GM19023 (cell line): ENCODE measurements around the gene CCDC91.
A peak's percentile ranks its signal among the peaks of the same experiment; 100 is the strongest.

ENCODE experiments used
- ATAC-seq: cut with Tn5 transposase; IDR thresholded peaks from one replicate; pipeline ENCODE4 v1.9.1; 2021; ENCODE audit warnings: mild to moderate bottlenecking, moderate library complexity; ENCODE audit not compliant: unreplicated experiment

The CCDC91 gene, protein sequence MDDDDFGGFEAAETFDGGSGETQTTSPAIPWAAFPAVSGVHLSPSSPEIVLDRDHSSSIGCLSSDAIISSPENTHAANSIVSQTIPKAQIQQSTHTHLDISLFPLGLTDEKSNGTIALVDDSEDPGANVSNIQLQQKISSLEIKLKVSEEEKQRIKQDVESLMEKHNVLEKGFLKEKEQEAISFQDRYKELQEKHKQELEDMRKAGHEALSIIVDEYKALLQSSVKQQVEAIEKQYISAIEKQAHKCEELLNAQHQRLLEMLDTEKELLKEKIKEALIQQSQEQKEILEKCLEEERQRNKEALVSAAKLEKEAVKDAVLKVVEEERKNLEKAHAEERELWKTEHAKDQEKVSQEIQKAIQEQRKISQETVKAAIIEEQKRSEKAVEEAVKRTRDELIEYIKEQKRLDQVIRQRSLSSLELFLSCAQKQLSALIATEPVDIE

DNA sequence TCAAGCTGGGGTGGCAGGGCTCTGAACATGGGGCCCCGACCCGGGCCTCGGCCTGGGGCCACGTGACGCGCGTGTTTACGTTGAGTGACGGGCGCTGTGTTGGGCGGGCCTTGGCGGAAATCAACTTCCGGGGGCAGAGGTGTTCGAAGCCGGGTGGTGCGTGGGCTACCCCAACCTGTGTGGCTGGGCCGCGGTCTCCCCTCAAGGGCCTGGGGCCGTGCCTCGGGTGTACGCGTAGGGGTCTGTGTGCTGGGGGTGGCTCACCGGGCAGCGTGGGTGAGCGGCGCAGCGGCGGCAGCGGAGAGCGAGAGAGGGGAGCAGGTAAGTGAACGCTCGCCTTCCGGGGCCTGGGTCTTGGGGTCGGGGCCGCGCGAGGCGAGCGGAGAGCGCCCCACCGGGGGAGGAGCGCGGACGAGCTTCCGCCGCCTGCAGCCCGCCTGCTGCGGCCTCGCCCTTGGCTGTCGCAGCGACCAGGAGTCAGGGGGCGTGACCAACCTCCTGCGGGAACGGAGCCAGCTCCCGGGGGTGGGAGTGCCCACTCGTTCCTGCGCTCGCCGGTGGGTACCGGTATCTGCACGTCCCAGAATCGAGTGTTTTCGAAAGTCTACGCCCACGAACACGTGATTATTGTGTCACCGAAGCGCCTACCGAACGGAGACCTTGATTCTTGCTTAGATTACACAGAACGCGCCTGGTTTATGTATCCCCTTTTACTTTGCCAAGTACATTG lies at the start of gene CCDC91:
CCDC91 (plus strand) TSS at position 136 of the 730 bp plus-strand sequence. CDS start 66,760 bp downstream, outside the sequence.
- ATAC-seq = peak; percentile 96

DNA sequence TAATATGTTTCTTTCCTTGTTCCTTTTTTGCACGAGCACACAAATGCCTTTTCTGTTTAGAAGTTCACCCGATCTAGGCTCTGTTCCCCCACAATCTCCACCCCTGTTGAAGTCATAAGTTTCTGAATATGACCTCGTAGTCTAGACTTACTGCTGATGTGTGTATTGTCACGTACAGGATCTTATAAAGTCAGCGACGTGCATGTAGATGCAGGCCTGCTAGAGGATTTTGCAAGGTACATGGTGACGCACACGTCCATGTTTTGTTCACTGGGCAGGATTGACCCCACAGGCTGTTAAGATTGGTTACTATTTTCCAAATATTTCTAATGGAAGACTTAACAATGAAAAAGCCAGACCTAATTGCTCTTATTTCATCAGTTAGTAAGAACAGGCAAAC lies 46.2 kb upstream of the CCDC91 start:
- no peak for ATAC-seq

DNA sequence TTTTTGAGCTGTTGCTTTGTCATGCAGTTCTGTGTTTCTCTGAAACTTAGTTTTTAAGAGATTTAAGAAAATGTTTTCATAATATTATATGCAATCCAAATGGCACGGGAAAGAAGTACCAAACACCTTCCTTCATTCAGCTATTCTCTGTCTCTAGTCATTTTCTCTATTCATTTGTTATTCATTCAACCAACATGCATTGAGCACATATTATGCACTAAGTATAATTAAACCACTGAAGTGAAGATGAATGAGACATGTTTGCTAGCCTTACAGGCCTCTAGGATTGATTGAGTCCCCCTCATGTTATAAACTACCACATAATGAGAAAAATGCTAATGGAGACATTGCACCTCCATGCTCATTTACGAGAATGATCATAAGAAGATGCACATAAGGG lies 45.7 kb upstream of the CCDC91 start:
- no peak for ATAC-seq

DNA sequence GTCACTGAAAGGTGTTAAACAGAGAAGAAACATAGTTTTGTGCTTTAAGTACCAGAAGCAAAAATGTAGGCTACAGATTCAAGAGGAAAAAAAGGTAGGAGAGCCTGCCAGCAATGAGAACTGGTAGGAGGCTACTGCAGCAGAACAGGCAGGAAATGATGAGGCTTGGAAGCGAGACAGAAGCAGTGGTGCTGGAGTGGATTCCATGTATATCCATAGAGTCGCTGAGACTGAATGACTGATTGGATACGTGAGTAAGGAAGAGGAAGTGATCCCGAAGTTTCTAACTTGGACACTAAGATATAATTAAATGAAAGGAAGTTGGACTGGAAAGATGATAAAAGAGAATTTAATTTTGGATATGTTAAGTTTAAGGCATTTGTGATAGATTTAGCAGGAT lies 45.0 kb upstream of the CCDC91 start:
- ATAC-seq = no peak

DNA sequence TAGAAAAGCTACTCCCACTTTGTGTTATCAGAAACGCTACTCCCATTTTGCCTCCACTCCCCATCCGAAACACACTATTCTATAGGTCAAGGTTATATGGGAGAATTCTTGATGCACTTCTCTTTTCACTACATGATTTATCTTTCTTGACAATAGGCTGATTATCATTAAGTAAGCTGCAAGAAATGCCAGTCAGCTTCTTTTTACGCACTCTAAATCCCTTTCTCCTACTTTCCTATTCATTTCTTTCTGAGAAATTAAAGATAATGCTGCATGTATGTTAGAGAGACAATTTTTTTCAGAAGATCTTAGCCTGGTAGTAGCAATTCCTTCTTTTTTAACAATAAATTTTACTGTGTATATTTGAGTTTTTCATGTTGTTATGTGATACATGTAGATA lies 41.0 kb upstream of the CCDC91 start:
- no peak for ATAC-seq

DNA sequence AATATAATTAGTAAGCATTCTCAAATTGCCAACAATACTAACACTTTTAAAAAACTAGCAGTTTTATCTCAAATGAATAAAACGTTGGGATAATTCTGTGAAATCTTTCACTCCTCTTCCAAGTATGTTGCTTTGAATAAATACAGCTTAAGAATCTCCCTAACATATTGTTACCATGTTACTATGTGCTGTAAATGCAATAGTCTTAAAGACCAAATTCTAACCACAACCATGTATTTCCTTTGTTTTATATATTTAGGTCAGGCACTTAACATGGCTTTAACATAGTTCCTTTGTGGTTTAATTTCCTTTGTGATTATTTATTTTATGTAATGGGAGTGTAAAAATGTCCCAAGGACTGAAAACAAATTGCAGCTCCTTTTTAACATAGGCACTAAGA lies 33.9 kb upstream of the CCDC91 start:
- no peak for ATAC-seq

DNA sequence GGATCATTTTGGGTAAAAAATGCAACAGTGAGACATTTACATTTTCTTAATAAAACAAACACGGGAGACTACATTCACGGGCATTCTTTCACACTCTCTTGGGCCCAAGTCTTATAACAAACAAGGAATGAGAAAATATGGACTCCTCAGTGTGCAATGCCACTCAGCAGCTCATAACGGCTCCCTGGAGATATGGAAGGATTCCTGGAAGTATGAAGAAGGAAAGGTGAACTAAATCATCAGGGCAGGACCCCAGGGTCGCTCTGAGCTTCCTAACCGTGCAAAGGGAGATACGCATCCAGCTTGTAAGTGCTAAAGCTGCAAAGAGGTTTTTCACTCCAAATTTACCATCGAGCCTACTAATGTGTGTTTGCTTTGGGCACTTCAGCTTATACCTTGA lies 33.5 kb upstream of the CCDC91 start:
- ATAC-seq = no peak

DNA sequence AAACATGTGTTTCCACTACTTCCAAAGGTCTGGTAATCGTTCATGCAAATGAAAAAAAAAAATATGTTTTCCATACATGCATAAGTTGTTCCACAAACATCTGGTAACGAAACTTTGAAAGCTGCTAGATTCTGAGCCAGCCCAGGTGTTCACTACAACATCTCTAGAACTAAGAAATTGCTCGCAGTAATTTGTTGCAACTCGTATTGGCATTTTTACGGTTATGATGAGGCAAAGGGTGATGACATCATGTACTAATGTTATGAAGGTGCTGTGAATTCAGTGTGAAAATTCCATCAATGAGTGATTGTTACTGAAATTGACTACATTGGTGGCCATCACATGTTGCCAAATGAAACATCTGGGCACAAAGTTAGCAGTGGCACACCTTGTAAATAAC lies 31.9 kb upstream of the CCDC91 start:
- ATAC-seq = no peak

DNA sequence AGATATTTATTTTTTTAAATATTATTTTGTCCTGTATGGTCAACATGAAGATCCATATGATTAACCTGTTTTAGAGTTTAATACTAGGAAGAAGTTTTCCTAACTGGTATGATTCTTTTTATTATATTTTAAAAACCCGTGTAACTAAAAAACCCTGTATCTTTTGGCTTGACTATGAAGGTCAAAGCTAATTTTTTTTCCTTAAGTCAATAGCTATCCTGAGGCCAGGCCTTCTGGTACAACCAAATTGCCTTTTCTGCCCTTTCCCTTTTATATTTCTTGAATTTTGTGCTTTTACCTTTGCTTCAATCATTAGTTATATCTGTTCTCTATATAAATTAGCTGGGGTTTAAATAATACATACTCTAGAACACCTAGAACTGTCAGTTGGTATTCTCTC lies 30.6 kb upstream of the CCDC91 start:
- ATAC-seq = no peak

DNA sequence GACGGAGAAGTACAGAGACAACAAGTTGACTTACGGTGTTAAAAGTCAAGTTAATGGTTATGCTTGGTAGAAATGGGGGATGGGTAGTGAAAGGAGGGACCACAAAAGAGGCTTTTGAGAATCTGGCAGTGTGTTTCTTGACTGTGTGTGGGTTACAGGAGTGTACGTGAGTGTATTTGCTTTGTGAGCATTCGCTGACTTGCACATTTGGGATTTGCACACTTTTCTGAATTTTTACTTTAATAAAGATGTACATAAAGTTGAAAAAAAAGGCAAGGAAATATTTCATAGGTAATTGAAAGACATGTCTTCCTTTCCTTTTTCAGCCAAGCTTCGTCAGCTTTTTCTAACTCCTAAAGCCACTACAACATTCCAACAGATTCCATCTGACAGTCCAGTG lies 28.6 kb upstream of the CCDC91 start:
- ATAC-seq = no peak

DNA sequence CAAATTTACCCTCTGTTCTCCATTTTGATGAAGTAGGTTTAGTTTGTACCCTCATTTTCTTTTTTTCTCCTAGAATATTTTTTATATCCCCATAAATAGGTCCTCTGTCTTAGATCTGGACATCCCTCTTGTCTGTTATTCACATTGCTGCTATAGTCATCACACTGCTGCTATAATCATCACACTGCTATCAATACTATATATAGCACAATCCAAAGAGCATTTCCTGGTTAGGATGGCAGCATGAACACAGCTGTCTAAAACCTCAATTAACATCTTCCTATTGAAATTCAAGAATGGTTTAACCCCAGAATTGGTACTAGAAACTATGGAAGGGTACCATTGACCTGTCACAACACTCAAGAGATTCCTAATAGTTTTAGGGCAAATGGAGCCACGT lies 27.6 kb upstream of the CCDC91 start:
- ATAC-seq = no peak

DNA sequence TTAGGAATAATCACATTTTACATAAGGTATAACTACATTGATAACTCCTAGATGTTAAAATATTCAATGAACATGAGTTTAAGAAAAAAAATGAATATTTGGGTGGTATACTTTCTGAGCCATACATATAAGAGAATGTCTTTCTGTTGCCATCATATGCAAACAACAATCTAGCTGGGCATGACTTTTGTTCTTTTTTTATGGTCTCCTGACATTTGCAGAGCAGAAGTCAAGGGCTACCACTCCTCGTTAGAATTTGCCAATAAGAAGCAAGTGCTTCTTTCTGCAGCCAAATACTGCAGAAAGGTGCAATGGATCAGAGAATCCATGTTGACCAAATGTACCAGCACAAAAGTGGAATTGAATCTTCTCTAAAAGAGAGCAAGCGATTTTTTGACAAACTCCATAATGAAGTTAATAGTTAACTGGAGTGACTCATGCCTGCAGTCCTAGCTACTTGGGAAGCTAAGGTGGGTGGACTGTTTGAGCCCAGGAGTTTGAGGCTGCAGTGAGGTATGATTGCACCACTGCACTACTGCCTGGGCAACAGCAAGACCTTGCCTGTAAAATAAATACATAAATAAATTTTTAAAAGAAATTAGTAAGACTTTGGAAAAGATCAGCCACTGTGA lies 25.5 kb upstream of the CCDC91 start:
- ATAC-seq = no peak

DNA sequence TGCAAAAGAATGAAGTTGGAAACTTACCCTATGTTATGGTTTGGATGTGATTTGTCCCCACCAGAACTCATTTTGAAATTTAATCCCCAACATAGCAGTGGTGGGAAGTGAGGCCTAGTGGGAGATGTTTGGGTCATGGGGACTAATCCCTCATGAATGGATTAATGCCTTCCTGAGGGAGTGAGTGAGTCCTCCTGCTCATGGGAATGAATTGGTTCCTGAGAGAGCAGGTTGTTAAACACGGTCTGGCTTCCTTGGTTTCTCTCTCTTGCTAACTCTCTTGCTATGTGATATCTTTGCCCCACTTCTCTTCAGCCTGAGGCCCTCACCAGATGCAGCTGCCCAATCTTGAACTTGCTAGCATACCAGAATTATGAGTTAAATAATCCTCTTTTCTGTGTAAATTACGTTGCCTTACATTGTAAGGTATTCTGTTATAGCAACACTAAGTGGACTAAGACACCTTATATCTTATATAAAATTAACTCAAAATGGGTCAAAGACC lies 22.2 kb upstream of the CCDC91 start:
- ATAC-seq = no peak

DNA sequence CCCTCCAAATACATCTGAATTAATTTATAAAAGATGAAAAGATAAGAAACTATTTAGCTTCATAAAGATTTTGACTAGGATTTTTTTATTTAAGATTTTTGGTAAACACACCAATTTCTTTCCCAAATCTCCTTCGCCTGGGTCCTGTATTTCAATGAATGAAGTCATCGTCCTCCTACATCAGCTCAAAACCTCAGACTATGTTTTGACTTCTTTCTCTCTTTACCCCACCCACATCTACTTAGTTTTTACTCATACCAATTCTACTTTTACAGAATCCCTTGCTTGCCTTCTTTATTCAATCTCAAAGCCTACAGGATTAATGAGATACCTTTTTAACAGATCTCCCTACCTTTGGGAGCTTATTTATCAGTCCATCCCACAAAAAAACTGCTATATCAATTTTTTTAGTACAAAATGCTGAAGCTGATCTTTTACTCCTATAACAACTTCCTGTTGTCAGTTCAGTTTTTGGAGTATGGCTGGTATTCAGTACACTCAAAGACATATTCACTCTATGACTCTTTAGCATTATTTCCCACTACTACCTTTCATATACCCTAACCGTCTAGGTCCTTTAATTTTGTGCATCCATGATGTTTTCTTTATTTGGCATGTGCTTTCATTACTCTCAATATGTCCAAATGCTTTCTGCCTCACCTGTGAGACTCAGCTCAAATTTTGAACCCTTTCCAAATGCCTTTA lies 18.7 kb upstream of the CCDC91 start:
- ATAC-seq = no peak

DNA sequence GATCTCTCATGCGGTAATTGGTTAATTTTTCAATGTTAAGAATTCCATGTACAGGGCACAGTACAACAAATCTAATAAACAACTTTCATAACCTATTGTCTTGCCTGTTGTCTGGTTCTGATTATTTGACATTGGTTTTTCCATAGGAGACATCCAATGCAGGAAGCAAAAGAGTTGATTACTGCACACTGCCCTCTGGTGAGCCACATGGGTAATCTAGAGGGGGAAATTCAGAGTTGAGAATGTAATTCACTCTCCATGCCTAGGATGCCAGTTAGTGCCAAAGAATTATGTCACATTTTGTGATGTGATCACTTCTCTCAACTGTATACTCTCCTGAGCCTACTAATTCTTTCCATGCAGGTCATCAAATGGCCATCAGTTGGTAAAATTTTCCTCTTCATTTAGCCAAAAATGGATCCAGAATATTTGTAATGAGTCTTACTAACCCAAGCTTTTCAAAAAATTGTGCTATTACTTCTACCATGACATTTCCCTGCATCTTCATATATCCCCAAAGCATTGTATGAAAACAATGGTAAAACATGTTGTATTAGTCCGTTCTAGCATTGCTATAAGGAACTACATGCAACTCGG lies 17.7 kb upstream of the CCDC91 start:
- no peak for ATAC-seq

DNA sequence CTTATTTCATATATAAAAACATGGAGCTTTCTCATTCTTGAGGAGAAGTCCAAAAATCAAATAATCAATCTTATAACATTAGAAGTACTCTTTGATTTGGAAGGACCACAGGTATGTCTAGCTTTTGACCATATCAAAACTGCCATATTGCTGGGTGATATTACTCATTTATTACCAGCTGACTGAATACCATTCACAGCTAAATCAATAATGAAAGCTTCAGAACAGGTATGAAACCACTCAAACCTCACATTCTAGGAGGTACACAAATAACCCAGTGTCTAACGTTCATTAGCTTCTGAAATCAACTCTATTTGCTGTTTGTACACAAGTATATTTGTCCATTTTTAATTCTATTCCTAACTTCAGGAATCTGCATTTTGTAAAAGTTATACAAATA lies 16.8 kb upstream of the CCDC91 start:
- no peak for ATAC-seq

DNA sequence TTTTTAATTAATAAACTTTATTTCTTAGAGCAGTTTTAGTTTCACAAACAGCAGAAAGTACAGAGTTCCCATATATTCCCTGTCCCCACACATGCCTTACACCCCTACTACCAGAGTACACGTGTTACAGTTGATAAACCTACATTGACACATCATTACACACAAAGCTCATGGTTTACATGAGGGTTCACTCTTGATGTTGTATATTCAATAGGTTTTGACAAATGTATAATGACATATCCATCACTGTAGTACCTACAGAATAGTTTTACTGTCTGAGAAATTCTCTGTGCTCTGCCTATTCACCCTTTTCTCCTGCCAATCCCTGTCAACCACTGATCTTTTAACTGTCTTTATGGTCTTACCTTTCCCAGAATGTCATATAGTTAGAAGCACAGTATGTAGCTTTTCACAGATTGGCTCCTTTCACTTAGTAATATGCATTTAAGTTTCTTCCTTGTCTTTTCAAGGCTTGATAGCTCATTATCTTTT lies 15.1 kb upstream of the CCDC91 start:
- no peak for ATAC-seq

DNA sequence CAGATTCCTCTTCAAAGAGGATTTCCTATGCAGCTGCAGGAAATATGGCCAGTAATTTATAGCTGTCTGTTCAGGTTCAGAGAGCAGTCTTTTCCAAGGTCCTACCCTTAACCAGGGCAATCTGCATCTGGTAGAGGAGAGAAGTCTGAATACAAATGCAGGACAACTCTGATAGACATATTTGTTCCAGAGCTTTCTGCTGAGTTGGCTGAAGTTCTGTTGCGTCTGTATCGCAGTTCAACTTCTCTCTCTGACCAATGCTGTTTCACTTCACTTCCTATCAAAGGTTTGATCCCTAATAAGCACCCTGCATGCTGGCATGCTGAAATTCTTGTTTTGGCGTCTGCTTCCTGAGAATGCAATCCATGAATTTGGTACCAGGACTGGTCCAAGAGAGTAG lies 14.0 kb upstream of the CCDC91 start:
- ATAC-seq = no peak

DNA sequence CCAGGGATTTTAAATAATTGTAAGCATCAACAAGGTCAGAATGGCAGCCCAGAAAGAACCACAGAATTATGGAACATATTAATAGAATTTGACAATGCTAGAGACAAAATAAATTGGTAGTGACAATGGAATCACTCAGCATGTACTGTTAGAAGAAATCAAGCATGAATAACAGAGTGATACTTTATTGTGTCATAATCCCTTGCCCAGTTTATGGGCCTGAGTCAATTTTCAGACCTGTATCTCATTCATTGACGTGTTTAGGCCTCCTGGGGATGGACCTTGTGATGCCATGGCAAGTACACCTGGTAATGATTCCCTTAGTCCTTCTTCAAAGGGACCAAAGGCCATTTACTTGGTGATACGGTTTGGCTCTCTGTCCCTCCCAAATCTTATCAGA lies 12.8 kb upstream of the CCDC91 start:
- ATAC-seq = no peak

DNA sequence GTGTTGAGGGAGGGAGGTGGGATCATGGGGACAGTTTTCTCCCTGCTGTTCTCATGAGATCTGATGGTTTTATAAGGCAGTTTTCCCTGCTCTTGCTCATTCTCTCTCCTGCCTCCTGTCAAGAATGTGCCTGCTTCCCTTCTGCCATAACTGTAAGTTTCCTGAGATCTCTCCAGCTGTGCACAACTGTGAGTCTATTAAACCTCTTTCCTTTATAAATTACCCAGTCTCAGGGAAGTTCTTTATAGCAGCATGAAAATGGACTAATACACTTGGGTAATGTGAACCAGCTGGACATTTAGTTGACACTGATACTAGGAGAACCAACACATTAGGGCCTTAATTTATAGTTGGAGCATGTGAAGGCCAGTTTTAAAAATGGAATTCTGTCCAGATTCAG lies 12.4 kb upstream of the CCDC91 start:
- no peak for ATAC-seq

DNA sequence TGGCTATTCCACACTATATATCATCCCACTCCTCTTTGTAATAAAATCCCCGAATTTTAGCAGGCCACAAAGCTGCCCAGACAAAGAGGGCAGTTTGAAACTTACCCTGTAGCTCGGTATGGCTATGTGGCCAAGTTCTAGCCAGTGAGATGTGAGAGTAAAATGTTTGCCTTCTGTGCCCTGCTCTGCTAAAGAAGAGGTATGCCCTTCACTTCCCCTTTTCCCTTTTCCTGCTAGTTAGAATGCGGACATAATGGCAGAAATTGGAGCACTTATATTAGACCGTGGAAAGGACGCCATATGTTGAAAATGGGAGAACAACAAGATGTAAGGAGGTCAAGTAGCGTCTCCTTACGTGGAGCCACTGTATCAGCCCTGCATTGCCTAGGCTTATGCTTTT lies 11.5 kb upstream of the CCDC91 start:
- ATAC-seq = no peak
